GM12873 (cell line): ENCODE data around the gene OR6N2.

ENCODE experiments used
- CTCF ChIP-seq: IDR thresholded peaks from 2 replicates; pipeline ENCODE4 v1.5.1; 2012; ENCODE audit warnings: low read depth, mild to moderate bottlenecking, moderate library complexity, low read length, control low read depth; ENCODE audit not compliant: insufficient read depth; ENCODE audit errors: missing control alignments

OR6N2 gene

DNA sequence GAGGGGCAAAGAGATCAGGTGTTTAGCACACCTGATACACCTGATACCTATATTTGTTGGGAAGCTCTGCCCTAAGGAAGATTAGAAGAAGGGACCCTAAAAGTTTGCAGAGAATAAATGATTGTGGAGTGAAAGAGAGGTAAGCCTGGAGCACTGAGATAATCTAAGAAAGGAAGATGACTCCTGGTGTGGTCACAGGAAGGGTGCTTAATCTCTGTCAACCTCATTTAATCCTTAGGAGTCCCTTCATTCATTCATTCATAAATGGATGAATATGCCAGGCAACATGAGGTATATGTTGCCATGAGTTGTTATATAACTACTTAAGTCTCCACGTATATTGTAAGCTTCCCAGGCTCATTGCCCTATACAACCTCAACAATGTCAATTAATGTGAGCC lies 34.0 kb upstream of the OR6N2 start:
- TF ChIP-seq CTCF: no peak

DNA sequence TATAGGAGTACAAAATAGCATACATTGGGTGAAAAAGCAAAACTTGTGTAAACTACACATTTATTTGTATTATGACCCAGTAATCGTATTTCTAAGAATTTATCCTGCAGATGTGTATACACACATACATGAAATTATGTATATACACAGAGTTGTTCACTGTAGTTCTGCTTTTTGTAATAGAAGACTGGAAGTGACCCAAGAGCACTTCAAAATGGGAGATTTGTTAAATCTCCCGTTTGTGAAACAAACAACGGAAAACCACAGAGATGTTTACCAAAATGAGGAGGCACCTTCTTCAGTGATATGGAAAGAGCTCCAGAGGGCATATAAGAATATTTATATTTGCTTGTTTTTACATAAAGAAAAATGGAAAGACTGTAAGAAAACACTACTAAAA lies 32.2 kb upstream of the OR6N2 start:
- no peak for TF ChIP-seq CTCF

DNA sequence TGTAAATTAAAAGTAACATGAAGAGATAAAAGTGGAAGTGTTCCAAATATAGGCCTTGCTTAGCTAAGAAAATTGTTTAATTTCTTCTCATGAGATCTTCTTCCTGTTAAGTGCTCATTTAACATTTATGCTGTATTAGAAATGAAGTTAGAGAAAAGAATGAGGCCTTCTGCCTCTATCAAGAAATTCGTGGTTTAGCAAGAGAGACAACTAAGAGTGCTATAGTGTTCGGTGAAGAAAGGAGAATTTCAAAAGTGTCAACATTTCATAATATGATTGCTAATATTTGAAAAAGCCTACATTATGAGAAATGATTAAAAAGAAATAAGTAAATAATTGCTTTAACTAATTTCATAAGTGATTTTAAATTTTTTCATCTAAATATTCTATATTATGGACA lies 31.3 kb upstream of the OR6N2 start:
- no peak for TF ChIP-seq CTCF

DNA sequence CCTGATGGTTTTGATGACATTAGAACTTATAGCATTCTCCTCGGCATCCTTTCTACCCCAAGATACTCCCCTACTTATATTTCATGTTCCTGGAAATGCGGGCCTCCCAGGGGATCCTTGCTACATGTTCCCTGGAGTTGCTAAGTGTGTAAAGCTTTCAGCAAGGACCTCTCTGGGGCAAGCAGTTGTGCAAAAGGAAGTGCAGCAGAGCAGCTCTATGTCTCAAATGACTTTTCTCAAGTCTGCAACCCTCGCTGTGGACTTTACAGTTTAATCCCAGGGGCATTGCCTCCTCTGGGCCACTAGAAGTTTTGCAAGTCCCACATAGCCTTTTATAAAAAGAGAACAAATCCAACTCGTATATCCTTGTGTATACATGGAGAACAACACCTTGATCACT lies 29.3 kb upstream of the OR6N2 start:
- no peak for TF ChIP-seq CTCF

- no peak for TF ChIP-seq CTCF
These were observed 28.9 kb upstream of the OR6N2 start for GRCh38 chr1:158809862-158810261.

DNA sequence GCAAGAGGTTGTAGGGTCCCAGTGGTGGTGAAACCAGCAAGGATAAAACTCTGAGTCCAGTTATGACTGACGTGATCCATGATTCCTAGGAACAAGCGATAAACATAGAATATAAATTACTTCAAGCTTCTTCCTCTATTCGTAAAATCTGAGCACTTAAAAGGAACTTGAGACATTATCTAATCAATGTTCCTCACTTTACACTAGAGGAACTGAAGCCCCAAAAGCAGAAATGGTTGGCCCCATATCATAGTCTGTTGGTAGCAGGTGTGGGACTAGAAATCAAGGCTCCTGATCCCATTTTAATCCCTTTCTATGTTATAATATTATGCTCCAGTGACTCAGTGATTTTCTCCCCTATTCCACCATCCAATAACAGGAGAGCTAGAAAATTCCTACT lies 28.3 kb upstream of the OR6N2 start:
- TF ChIP-seq CTCF: no peak

GRCh38 chr1:158806916-158807536 lies 26.0 kb upstream of the OR6N2 start:
- TF ChIP-seq CTCF: no peak
